HG03575 (cell line): ENCODE measurements around the gene AGPAT4.
"Not testable (repeated sequence)": the region's sequence is repeated elsewhere in the genome, so short reads cannot be mapped to it uniquely, and the experiment has no call there.

ENCODE experiments used
- ATAC-seq: cut with Tn5 transposase; IDR thresholded peaks from one replicate; pipeline ENCODE4 v1.9.1; 2021; ENCODE audit not compliant: unreplicated experiment, insufficient number of reproducible peaks, low FRiP score; ENCODE audit errors: extremely low read depth

AGPAT4 gene

DNA sequence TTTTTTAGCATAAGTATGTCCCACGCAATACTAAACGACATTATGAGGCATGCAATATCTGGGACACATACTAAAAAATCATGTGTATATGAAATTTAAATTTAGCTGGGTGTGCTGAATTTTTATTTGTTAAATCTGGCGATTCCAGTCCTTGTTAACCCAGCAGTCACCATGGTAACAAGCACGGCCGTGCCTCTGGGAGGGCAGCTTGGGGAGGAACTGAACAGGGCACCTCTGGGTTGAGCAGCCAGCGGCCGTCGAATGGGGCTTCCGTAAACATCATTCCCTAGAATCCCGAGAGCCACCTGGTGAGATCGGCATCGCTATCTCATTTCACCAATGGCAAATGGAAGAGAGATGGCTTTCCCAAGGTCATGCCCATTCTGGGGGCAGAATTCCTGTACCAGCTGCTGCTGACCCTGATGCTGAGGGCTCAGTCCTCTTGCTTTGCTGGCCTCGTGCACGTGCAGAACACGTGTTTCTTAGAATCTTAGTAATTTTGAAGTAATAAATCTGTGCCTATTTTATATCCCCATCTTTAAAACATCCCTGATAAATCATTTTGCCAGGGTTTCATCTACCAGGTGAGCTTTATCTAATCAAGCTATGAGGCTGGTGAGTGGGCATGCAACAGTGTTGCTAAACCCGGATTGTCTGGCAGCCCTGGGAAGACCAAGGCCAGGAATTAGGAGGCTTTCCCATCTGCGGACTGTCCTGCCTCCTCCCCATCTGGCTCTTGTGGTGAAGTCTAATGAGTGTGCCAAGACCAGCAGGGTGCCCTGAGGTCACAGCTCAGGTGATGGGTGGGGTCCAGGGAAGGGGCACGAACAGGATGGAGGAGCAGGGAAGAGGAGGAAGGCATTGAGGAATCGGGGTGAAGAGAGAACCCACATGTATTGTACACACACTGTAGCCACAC is 85.1 kb downstream of the AGPAT4 start:
- no peak for ATAC-seq

DNA sequence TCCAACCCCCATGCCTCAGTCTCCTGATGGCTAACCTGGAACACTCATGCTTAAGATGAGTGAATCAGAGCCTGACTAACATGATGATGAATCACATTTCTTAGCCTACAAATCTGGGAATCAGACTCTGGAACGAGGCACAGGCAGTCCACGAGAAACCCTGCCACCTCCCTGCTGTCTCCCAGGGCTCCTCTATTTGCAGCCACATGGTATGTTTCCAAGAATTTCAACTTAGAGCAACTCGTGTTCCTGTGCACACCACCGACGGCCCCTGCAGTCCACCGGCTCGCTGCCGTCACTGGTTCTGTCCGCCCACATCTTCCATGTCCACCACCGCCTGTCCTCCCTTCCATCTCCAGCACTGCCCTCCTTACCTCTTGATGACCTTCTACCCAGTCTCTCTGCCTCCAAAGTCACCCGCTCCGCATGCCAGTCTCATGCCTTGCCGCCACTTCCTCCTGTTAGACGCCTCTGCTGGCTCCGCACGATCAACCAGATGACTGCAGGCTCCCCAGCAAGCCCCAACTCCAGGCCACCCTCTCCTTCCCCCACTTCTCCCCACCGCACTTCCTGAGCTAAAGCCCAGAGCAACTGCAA is 87.6 kb downstream of the AGPAT4 start:
- ATAC-seq = no peak

DNA sequence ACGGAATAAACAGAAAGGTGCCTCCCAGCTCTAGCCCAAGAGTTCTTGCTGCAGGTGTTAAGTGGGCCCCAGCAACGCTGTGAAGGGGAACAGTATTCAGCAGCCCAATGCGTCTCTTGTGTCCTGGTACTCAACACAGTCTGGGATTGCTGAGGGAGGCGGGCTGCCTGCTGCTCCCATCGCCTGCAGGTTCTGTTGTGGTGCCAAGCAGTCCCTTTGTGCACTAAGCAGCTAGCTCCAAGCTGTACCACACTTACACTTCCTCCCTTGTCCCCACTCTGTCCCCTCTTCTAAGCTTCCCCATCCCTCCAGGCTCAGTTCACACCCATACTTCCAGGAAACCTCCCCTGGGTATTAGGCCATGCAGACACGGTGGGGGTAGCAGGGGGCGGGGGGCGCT is 92.7 kb downstream of the AGPAT4 start:
- ATAC-seq = no peak

DNA sequence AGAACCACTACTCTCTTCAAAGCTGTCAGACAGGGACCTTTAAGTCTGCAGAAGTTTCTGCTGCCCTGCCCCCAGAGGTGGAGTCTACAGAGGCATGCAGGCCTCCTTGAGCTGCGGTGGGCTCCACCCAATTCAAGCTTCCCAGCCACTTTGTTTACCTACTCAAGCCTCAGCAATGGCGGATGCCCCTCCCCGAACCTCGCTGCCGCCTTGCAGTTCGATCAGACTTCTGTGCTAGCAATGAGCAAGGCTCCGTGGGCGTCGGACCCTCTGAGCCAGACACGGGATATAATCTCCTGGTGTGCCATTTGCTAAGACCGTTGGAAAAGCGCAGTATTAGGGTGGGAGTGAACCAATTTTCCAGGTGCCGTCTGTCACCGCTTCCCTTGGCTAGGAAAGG is 95.7 kb downstream of the AGPAT4 start:
- not testable (repeated sequence) for ATAC-seq

DNA sequence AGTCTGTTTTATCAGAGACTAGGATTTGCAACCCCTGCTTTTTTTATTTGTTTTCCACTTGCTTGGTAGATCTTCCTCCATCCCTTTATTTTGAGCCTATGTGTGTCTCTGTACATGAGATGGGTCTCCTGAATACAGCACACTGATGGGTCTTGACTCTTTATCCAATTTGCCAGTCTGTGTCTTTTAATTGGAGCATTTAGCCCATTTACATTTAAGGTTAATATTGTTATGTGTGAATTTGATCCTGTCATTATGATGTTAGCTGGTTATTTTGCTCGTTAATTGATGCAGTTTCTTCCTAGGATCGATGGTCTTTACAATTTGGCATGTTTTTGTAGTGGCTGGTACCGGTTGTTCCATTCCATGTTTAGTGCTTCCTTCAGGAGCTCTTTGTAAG is 97.4 kb downstream of the AGPAT4 start:
- ATAC-seq = not testable (repeated sequence)

DNA sequence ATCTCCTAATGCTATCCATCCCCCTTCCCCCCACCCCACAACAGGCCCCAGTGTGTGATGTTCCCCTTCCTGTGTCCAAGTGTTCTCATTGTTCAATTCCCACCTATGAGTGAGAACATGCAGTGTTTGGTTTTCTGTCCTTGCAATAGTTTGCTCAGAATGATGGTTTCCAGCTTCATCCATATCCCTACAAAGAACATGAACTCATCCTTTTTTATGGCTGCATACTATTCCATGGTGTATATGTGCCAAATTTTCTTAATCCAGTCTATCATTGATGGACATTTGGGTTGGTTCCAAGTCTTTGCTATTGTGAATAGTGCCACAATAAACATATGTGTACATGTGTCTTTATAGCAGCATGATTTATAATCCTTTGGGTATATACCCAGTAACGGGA is 101.1 kb downstream of the AGPAT4 start:
- ATAC-seq = not testable (repeated sequence)

DNA sequence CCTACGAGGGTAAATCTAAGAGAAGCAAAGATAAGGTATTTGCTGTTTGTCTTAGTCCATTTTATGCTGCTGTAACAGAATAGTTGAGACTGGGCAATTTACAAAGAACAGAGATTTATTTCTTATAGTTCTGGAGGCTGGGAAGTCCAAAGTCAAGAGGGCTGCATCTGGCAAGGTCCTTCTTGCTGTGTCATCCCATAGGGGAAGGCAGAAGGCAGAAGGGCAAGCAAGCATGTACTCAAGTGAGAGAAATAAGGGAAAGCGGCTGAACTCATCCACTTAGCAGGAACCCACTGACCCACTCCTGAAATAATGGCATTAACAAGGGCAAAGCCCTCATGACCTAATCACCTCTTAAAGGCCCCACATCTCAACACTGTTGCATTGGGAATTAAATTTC is 102.7 kb downstream of the AGPAT4 start:
- no peak for ATAC-seq

DNA sequence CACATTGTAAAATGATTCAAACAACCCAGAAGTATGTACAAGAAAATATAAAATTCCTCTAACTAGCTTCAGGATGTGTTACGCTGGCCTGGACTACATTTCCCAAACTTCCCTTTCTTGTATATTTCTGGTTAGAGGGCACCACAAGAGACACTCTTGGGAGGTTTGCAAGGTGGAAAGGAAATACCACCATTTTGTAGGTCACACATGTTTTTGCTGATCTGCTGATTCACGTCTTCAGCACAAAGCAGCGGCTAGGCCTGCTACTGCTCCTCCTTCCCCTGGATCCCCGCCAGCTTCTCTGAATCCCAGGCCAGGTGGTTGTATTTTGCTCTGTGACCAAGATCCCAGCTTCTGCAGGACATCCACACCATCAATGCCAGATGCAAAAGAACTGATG is 104.2 kb downstream of the AGPAT4 start:
- ATAC-seq = no peak

DNA sequence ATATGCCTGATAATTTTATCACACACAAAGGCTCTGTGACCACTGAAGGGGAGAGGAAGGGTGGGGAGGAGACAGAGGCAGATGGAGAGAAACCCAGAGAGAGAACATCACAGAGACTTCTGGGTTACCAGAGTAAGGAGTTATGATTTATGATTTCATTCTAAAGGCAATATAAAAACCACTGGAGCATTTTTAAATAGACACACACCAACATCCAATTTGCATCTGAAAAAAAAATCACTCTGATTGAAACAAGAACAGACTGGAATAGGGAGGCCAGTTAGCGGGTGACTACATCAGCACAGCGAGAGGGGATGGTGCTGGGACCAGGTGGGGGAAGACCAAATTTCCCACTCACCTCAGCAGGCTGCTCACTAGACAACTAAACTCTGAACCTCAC is 104.8 kb downstream of the AGPAT4 start:
- ATAC-seq = no peak

DNA sequence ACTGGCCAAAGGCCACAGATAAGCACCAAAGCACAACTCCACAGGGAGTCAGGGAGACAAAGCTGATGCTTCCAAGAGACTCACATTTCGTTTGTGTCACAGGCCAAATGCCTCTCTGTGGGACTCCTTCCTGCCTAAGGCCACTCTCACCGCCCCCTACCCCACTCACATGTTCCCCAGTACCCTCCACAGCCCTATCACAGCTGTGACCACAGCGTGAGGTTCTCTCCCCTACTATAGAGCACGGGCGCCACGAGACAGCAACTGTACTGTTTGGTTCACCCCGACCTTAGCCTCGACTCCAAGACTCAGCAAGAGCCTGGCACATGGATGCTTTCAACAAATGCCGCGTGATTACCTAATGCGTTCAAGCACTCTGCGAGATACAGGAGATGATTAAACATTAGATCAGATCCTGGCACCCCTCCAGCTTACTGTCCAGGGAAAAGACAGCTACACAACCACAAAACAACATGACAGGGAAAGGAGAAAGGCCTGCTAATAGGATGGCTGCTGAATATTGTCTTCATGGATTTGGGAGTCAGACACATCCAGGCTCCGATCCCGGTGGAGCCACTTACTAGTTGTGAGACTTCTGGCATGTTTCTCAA is 105.5 kb downstream of the AGPAT4 start:
- ATAC-seq = no peak

DNA sequence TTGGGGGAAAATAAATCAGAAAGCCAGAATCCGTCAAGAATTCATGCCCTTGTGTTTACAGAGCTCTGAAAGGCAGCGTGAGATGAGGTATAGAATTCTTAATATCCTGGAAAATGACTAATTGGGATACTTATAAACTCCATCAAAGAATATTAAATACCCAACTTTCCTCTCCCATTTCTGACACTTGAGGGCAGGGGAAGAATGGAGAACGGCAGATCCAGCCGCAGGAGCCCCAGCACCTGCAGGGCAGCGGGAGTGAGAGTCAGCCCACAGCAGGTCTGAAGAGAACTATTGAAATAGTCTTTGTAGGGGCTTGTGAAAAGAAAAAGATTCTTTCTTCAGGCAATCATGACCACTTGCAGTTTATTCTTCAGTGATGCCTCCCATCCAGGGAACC is 107.2 kb downstream of the AGPAT4 start:
- no peak for ATAC-seq

DNA sequence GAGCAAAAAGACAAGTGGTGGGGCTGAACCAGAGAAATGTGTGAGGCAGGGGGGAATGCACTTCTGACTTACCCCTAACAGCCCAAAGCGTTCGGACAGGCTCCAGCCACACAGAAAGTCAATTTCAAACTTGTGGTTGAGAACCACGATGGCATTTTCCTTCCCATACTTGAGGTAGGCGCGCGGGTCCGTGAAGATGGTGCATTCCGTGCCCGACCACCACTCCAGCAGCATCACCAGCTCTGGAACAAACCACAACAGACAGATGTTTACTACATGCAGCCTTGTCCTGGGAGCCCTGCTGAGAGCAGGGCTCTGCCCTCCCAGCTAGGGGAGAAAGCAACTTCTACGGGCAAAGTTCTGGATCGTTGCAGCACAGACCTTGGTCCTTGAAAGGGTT is 107.7 kb downstream of the AGPAT4 start:
- no peak for ATAC-seq

DNA sequence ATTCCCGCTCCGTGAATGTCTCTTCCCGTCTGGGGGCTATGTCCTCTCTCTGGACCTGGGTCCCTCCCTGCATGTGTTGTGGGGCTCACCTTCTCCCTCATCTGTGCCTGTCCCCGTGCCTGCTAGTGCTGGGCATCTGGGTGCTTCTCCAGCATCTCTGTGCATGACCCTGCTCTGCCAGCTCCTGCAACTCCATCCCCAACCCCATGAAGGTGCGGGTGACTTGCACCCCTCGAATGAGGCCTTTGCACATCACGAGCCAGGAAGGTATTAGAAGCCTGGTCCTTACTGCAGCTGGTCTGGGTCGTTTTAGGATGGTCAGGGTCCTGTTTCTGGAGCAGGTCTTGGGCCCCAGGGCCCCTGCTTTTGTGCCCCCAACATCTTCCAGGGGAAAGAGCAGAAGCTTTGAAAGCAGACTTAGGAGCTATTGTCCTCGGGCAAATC is 109.7 kb downstream of the AGPAT4 start:
- no peak for ATAC-seq

DNA sequence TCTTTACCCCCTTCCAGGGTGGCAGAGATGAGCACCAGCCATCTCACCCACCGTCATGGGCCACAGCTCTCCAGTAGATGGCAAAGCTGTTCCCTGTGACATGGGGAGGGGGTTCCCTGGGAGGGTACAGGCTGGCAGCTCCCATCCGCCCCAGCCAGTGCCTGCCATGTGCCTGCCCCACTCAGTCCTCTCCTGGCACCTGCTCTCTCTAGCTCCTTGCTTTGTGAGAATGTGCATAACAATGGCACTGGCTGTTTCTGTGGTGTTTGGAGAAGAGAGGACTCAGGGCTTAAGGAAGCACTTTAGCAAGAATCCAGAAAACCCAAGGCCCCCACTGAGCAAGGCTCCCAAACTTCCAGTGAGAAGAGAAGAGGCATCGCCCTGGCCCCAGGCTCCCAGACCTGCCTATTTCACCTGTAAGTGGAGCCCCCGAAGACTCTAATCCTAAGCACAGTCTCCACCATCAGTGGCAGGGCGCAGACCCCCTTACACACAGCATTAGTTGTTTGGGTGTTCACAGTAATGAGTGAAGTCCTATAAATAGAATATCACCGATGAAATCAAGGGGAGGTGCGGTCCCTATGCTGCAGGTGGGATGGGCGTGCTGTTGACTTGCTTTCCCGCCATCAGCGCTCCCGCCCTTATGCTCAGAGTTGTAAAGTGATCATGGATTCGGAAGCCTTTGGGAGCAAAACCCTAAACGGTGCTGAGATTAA is 110.2 kb downstream of the AGPAT4 start:
- ATAC-seq = no peak

DNA sequence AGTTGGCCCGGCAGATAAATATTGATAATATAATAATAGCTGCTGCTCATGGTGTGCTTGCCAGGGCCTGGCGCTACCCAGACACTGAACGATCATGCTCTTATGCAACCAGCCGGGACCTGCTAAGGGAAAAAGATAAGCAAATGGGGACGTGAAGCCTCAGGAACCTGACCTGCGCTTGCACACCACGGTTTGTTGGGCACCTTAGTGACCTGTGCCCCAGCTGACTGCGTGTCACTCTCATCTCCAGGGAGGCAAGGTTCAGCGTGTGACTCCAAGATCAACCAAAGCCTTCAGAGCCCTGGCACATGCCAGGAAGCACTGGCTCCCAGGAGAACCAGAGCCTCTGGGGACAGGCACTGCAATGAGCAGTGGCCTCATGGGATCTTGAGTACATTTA is 111.1 kb downstream of the AGPAT4 start:
- no peak for ATAC-seq

DNA sequence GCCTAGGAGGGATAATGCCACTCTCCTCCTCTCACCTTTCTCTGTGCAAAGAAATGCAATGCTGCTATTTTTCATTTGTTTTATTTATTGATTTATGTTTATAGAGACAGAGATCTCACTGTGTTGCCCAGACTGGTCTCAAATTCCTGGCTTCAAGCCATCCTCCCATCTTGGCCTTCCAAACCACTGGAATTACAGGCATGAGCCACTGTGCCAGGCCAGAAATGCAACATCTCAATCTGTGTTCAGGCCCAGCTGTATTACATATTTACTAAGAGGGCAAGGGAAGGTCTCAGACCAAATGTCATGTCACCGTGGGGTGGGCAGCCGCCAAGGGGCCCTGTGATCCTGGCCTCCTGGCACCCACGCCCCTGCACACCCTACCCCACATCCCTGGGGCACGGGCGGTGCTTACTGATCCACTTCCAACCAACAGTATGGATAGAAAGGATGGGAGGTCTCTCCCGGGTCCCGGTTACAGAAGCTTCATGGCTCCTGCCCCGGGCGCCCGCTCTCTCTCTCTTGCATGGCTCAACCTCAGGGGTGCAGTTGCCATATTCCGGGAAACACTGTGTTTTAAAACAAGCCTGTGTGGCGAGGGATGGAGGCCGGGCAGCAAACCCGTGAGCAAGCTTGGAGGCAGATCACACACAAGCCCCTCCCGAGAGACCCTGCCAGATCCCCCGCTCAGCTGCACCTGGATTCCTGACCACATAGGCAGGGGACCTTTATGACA is 111.8 kb downstream of the AGPAT4 start:
- no peak for ATAC-seq

DNA sequence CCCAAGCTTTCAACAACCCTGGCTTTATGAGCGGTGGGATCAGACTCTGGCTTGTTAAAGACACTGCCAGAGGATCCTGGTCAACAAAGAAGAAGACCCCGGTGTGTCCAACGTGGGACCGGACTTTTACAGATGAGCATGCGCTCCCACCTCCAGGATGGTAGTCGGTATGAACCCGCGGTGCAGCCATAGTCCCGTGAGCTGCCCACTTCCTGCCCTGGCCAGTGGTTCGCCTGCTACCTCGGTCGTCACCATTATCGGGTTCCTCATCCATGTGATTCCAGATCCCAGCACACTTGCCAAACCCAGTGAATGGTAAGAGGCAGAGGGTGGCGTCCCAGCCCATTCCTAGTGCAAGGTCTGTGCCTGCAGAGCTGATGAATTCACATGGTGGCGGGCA is 112.7 kb downstream of the AGPAT4 start:
- ATAC-seq = no peak

DNA sequence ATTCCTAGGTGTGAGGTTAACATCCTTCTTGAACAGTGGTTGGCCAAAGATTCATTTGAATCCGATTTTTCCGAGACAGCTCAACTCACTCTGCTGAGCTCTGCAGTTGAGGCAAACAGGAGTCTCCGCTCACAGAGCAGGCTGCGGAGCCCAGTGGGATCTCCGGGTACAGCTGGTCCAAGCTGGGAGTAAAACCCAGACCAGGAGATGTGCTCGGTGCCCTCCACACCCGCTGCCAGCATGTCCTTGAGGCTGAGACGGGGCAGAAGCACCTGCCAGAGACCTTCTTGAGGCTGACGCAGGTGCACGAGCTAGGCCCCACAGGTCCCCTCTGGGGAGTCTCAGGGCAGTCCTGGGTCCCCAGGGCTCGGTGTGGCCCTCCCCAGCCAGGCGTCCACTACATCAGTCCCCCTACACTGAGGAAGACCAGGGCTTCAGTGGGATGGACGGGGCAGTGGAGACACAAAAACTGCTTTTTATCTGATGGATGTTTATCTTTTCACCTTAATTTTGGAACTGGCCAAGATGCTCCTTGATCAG is 119.0 kb downstream of the AGPAT4 start:
- no peak for ATAC-seq

DNA sequence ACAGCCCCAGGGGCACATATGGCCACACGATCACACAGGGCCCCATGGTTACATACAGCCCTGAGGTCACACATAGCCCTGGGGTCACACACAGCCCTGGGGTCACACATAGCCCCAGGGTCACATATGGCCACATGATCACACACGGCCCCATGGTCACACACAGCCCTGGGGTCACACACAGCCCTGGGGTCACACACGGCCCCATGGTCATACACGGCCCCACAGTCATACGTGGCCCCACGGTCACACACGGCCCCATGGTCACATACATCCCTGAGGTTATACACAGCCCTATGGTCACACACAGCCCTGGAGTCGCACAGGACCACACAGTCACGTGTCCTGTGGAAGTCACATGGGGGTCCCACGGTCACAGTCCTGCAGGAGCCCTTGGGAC is 120.1 kb downstream of the AGPAT4 start:
- no peak for ATAC-seq
